ENCODE results near the gene REEP1. TPM values are rescaled to one million over a fixed set of nuclear protein-coding genes. Genes with fewer than 3 reads are reported as not detected.

The REEP1 gene
- total and polyA plus RNA-seq, 9 of the 15 experiments (the other 6 are each of a cell fraction or from before 2014, with no cell fraction given): 0.11 to 0.67 (median 0.13) TPM

GRCh38 chr2:86186431-86186830, 151.0 kb downstream of the REEP1 start (continued):
- TF ChIP-seq, protein P1, sequence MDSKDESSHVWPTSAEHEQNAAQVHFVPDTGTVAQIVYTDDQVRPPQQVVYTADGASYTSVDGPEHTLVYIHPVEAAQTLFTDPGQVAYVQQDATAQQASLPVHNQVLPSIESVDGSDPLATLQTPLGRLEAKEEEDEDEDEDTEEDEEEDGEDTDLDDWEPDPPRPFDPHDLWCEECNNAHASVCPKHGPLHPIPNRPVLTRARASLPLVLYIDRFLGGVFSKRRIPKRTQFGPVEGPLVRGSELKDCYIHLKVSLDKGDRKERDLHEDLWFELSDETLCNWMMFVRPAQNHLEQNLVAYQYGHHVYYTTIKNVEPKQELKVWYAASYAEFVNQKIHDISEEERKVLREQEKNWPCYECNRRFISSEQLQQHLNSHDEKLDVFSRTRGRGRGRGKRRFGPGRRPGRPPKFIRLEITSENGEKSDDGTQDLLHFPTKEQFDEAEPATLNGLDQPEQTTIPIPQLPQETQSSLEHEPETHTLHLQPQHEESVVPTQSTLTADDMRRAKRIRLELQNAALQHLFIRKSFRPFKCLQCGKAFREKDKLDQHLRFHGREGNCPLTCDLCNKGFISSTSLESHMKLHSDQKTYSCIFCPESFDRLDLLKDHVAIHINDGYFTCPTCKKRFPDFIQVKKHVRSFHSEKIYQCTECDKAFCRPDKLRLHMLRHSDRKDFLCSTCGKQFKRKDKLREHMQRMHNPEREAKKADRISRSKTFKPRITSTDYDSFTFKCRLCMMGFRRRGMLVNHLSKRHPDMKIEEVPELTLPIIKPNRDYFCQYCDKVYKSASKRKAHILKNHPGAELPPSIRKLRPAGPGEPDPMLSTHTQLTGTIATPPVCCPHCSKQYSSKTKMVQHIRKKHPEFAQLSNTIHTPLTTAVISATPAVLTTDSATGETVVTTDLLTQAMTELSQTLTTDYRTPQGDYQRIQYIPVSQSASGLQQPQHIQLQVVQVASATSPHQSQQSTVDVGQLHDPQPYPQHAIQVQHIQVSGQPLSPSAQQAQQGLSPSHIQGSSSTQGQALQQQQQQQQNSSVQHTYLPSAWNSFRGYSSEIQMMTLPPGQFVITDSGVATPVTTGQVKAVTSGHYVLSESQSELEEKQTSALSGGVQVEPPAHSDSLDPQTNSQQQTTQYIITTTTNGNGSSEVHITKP (IDR thresholded peaks at IDR 0.05; ENCODE audit: partially characterized antibody): no peak
- no peak for TF ChIP-seq BACH1 (tag; IDR thresholded peaks at IDR 0.05)

DNA sequence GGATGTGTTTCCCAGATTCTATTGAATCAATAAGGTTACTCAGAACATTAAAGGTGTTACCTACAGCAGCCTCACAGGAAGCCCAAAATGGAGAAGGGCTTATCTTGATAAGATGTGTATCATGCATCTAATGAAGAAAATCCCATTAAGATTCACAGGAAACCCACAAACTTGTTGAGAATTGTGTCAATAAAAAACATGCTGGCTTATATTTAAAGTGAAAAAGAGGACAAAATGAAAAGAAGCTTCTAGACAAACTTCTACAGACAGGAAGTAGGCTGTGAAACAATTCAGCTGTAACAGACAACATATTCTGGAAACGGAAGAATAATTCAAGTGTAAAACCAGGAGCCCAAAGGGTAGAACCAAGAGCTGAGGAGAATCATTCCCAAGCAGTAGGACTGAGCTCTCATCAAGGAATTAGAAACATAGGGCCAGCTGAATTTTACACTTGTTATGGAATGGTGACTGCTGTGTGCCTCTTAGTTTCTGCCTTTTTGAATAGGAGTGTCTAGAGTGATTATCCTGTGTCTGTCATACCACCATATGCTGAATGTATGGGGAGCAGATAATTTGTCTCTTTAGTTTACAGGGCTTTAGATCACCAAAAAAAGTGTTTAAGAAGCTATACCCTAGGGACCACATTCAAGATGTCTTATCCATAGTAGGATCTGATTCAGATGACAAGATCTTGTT, 151.8 kb downstream of the REEP1 start:
- CTCF ChIA-PET (ENCODE audit: low intra/inter-chr PET ratio): no interaction called here
- no peaks in the 10 kb centered on the region for H3K27me3 ChIP-seq (ENCODE audit: control insufficient read depth in 2 of 2, insufficient read depth in 2 of 2, low read length in 2 of 2)
- peaks cover 99% of the 10 kb centered on the region for H3K79me2 ChIP-seq (ENCODE audit: control insufficient read depth, insufficient read depth, low read length)
- ATAC-seq (peak; percentile 21; the same call in 2 of the 3 replicates), FAIRE-seq (peak; percentile 56), DNase-seq (ENCODE audit: extremely low read depth in 1 of 4, low spot score in 3 of 4) (no peak)
- 44% methylated on average over 1 of the region's 1 CpG for WGBS (ENCODE audit: insufficient coverage, low coverage, missing lambda C conversion rate)
- no peak overlapping the region for H3K4me3 ChIP-seq
- no peak overlapping the region for H3K9ac ChIP-seq (ENCODE audit: insufficient read depth in 1 of 2, low read depth in 2 of 2, low read length in 2 of 2)
- peaks cover 7% of the 10 kb centered on the region; the same call in 1 of the 2 replicates for H4K20me1 ChIP-seq (replicated peaks; ENCODE audit: control insufficient read depth, insufficient read depth, low read length)
- in situ Hi-C loops (cut with MboI): no loop called here
- H3K9me1 ChIP-seq (ENCODE audit: control insufficient read depth, insufficient read depth, low read length): no peaks in the 10 kb centered on the region
- H3K4me1 ChIP-seq (replicated peaks in 1 of 2; ENCODE audit: control insufficient read depth in 2 of 2, insufficient read depth in 2 of 2, low read length in 2 of 2): peaks cover 14 to 60% of the 10 kb centered on the region in 2 experiments
- peak overlapping the region; percentile 35 for H3K4me2 ChIP-seq (ENCODE audit: insufficient read depth, low read length)
- H3K27ac ChIP-seq (ENCODE audit: extremely low read depth, low read depth, low read length): peak overlapping the region; percentile 19
- no peaks in the 10 kb centered on the region for H3K9me3 ChIP-seq (replicated peaks; ENCODE audit: control insufficient read depth, insufficient read depth, low read depth, low read length)
- POLR2A ChIA-PET: interaction anchor here (0.5 to 4.5 kb wide), 9 partner anchors 9 to 558 kb away, joined by 3 to 46 read pairs (median 4); partner anchors contain the start of genes IMMT, POLR1A and PTCD3
- no TSS peak for BruUV-seq (replicated peaks)
- no peak overlapping the region for H2AFZ ChIP-seq (ENCODE audit: low read depth, low read length)
- peaks cover 48% of the 10 kb centered on the region for H3K36me3 ChIP-seq (ENCODE audit: control insufficient read depth, insufficient read depth, low read length)
- intact Hi-C loops (cut with micrococcal nuclease): no loop called here
- TF ChIP-seq SAFB (IDR thresholded peaks at IDR 0.05; ENCODE audit: borderline replicate concordance, low read depth, low read length) (no peak), CHD7 (IDR thresholded peaks at IDR 0.05; ENCODE audit: low read depth, low read length) (no peak)
